HG03280 (cell line): ENCODE data around the gene AGO3.

Experiments used
- ATAC-seq: cut with Tn5 transposase; IDR thresholded peaks from one replicate; pipeline ENCODE4 v1.9.1; 2021; ENCODE audit warnings: mild to moderate bottlenecking, moderate library complexity; ENCODE audit not compliant: unreplicated experiment

The AGO3 gene

DNA sequence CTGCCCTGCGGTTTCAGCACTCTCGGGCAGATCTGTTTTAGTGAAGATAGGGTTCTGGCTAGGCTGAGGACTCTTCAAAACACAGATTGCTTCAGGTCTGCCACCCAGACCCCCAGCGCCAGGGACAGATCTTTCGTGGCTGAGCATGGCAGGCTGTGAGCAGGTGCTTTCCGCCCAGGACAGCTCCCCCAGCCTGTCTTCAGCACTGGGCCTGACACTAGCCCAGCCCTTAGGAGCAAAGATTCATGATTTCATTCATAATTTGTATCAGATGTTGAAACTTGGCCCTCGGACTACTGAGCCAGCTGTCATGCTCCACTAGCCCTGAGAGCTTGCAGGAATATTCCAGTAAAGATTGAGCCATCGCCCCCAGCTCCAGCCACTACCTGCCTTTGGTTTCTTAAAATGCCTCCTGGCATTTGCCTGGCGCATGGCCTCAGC lies 163.7 kb downstream of the AGO3 start:
- ATAC-seq, result no peak

DNA sequence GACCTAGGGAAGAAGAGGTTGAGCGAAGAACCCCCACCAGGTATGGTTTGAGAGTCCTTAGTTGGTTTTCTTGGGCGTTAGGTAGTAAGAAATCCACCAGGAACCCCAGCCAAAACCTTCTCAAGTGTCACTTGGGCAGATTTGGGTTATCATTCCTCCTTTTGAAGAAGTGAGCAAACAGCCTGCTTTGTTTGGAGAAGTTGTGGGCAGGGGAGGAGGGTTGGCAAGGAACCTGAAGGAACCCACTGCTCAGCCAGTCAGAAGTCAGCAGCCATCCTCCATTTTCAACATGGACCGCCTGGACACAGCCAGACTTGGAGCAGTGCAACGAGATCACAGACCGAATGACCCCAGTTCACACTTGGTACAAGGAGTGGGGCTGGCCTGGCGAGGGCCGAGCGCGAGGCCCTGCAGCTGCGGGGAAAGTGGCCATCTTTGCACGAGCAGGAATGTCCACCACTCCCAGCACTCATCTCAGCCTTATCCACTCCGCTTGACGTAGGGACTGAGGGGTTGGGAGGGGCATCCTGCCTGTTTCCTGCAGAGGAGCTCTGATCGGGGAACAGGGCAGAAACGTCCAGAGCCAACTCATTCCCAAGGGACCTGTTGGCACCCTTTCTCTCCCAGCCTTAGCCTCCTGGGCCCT lies 165.0 kb downstream of the AGO3 start:
- ATAC-seq, result no peak

DNA sequence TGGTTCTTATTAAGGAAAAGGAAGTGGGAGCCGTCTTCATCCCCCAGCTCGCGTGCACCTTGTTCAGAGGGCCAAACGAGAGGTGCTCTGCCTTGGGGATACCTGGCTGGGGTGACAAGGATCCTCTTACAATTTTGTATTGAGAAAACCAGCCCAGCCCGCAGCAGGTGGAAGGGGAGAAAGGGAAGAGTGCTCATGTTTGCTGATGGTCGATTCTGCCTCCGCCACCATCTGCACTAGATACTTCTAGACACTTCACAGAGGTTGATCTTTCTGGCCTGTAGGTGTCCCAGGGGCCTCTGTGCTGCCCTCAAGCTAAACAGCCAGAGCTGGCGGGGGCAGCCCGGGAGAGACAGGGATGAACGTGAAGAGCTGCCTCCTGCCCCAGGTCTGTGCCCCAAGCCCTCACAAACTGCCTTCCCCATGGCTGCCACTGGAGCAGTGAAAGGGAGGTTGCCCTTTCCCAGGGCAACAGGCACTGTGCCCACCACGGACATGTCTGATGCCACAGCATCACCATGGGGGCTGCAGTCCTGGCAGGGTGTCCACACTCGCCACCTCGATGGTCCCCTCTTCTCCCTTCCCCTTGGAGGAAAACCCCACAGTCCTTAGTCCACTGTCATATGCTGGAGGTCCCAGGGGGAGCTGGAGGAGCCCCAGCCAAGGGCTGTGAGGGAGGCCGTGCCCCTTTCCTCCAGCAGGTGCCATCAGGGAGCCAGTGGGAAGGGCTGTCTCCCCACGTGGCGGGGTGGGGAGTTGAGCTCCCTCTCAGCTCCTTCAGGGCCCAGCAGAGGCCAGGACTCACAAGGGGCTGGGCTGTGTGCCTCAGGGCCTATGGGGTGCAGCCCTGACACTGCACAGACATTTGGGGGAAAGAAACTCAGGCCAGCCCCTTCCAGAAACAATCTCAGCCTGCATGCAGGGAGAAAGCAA lies 165.9 kb downstream of the AGO3 start:
- ATAC-seq, result no peak

DNA sequence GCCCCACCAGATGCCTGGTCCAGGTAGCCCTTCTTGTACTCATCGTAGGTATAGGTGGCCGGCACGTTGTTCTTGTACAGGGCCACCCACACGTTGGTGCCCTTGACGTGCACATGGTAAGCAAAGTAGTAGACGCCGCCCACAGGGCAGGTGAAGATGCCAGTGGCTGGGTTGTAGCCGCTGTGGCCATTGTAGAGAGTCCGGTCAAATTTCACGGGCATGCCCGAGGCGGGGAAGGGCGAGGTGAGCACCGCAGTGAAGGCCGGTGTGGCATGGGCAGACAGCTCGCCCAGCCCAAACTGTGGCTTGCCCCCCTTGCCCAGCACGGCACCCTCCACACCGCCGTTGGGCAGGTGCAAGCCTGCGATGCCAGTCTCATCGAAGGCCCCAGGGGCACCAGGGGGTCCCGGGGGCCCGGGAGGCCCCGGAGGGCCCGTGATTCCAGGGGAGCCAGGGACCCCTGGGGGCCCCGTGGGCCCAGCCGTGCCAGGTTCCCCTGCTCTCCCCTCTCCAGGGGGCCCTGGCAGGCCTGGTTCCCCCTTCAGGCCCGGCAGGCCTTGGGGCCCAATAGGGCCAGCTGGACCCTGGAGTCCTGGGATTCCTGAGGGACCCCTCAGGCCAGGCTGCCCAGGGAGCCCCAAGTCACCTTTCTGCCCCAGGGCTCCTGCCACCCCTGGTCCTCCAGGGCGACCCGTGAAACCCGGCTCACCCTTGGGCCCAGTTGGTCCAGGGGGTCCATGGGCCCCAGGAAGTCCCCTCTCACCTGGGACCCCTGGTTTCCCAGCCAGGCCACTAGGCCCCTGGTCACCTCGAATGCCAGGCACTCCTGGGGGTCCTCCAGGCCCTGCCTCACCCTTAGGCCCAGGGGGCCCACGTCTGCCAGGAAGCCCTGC lies 167.0 kb downstream of the AGO3 start:
- no peak for ATAC-seq

DNA sequence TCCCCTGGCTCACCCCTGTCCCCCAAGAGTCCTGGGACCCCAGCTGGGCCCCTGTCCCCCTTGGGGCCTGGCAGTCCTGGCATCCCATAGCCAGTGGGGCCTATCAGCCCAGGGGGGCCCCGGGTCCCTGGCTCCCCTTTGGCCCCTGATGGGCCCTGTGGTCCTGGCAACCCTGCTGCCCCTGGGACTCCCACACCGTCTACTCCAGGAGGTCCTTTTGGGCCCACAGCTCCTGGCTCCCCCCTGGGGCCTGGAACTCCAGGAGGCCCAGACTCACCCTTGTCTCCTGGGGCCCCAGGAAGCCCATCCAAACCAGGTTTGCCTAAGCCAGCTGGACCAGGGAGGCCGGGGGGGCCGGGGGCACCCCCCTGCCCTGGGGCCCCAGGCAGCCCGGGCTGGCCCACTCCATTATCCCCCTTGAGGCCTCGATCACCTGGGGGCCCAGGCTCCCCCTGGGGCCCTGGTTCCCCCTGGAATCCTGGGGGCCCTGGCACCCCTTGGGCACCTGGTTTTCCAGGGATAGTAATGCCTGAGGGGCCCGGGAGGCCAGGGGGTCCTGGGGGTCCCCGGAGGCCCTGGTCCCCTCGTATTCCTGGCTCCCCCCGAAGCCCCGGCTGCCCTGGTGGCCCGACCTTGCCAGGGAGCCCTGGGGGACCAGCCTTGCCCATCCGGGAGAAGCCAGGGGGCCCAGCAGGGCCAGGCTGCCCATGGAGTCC lies 167.9 kb downstream of the AGO3 start:
- ATAC-seq, result no peak

DNA sequence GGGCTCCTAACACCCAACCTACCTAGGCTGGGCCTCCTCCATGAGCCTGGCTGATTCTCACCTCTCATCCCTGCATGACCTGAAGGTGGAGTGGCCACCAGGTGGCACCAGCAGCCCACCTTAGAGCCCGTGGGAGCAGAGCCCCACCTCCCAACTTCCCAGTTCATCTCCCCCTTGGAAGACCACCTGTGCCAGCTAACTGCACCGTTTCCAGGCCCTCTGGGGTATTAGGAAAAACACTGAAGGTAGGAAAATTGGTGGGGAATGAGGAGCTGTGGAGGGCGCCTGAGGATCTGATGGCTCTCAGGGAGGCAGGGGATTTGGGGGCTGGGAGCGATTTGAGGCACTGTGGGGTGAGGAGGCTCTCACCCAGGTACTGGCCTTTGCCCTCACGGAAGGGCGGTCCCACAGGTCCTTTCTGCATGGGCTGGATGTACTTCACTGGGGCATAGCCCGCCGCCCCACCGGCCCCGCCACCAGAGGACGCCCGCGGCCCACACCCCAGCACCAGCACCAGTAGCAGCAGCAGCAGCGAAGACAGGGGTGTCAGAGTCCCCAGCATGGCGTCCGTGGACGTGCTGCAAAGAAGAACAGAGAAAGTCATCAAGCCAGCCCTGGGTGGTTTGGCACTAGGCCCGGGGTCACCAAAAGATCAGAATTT lies 168.9 kb downstream of the AGO3 start:
- ATAC-seq, result no peak

DNA sequence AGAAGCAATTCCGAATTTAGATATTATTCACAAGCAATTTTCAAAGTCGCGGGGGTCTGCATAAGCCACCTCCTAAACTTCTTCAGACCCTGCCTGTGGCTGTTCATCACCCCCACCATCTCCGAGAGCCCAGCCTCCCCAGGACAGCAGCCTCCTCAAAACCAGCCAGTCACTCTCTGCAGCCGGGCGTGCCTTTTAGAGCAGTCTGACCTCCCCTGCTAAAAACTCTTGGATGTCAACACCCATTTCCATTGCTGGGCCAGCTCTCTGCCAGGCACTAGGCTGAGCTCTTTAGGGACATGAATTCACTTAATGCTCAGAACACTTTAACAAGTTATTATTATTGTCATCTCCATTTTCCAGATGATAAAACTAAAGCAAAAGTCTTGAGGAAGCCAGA lies 169.5 kb downstream of the AGO3 start:
- no peak for ATAC-seq

DNA sequence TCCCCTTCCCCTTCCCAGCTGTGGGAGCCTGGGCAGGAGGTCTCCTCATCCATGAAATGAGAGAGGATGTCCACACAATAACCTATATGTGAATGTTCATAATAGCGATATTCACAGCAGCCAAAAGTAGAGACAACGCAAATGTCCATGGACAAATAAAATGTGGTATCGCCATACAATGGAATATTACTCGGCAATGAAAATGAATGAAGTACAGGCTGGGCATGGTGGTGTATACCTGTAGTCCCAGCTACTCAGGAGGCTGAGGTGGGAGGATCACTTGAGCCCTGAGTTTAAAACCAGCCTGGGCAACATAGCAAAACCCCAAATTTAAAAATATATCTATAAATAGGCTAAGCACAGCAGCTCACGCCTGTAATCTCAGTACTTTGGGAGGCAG lies 170.6 kb downstream of the AGO3 start:
- no peak for ATAC-seq

DNA sequence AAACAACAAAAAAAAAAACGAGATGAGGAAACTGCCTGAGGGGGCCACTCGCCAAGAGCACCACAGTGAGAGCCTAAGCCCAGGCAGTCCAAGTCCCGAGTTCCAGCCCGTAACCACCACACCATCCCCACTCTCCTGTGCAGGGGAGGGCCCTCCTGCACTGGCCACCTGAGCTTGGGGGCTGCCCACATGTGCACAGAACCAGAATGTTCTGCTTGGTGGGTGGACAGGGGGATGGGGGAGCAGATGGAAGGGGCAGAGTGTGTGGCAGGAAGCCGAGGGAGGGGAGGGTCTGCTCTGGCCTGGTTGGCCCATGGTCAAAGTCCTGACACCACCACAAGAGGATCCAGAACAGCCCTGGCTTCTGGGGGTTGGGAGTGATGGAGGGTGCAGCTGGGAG lies 175.4 kb downstream of the AGO3 start:
- ATAC-seq, result no peak

DNA sequence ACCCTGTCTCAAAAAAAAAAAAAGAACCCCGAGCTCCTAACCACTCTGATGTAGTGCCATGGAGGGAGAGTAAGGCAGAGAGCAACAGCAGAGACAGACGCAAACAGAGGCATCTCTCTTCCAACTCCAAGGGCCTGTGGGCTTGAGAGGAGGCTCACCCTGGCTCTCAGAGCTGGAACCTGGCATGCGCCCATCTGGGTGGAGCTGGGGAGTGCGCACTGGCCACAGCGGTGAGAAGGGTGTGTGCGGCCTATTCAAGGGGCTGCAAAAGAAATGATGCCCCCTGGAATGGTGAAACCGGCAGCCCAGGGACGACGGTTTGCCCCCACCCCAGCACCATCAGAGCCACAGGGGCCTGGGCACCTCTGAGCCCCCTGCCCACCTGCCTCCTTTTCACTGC lies 176.5 kb downstream of the AGO3 start:
- ATAC-seq, result no peak

DNA sequence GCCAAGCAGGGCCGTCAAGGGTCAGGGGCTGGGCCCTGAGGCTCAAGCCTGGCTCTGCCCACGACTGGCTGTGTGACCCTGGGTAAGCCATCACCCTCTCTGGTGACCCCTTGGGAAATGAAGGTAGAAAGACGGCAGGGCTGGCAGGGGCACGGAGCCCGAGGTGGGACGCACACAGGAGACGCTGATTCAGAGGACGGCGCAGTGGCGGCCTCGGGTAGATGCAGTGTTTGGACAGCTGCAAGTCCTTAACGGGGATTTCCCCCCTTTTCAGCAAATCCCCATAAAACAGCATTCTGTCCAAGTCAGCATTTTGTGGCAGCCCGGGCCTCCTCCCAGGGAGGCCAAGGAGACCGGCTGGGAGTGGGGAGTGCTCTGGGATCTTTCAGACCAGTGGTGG lies 177.4 kb downstream of the AGO3 start:
- ATAC-seq, result no peak

DNA sequence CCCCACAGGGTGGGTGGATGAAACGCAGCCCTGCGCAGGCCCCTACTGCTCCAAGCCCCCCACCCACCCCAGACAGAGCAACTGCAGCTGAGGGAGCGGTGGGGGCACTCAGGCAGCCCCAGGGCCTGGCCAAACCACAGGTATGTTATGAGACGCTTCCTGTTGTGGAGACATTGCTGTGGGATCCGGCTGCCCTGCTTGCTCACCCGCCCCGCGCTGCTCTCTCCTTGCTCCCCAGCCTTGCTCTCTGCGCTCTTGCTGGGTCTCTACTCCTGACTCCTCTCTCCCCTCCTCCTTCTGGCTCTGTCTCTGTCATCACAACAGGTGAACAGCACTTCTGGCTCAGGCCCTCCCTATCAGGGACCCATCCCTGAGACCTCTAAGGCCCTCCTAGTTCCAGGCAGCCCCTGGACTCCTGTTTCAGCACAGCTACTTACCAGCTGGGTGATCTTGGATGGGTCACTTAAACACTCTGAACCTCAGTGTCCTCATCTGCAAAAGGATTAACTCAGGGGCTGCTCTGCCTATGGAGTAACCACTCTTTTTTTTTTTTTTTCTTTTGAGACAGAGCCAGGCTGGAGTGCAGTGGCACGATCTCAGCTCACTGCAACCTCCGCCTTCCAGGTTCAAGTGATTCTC lies 178.3 kb downstream of the AGO3 start:
- no peak for ATAC-seq

DNA sequence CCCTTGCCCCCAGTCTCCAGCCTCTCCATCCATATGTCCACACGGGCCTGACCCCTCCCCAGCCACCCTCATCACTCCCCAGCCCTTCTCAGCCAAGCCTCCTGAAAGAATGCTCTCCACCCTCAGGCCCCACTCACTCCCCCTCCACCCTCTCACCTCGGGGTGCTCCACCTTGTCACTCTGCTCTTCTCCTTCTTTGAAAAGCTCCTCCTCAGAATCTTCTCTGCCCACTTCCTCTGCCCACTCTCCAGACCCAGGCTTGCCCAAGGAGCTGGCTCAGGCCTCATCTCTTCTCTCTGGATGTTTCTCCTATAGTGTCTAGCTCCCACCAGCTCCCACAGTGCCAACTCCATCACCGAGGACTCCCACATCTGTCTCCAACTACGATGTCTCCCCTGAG lies 180.2 kb downstream of the AGO3 start:
- ATAC-seq, result no peak

DNA sequence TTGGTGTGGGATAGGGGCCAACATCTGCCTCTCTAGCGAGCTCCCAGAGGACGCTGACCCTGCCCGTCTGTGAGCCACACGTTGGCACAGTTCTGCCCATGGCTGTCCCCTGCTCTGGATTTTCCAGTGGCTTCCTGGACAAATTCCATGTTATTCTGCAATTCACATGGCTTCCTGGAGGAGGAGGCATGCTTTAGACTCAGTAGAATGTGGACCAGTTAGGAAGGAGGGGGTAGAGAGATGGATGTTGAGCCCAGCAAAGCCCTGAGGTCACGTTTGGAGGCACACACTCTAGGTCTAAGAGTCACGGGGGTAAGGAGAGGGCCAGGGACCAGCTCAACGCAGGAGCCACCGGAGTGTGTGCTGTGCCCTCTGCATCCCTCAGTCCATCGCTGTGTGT lies 181.9 kb downstream of the AGO3 start:
- no peak for ATAC-seq

DNA sequence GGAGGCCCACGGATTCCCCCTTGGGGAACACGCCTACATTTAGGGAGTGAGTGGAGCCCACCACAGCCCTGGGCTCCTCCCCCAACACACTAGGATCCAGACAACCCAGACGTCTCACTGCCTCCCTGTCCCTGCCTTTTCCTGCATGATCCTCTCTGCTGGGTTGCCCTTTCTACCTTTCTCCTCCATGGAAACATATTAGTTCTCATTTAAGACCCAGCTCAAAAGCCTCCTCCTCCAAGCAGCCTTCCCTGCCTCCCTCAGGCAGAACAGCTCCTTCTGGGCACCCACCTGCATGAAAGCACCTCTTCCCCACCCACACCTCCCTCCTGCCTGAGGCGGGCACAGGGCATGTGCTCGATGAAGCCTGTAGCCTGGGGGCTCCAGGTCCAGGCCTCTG lies 183.5 kb downstream of the AGO3 start:
- ATAC-seq, result no peak

DNA sequence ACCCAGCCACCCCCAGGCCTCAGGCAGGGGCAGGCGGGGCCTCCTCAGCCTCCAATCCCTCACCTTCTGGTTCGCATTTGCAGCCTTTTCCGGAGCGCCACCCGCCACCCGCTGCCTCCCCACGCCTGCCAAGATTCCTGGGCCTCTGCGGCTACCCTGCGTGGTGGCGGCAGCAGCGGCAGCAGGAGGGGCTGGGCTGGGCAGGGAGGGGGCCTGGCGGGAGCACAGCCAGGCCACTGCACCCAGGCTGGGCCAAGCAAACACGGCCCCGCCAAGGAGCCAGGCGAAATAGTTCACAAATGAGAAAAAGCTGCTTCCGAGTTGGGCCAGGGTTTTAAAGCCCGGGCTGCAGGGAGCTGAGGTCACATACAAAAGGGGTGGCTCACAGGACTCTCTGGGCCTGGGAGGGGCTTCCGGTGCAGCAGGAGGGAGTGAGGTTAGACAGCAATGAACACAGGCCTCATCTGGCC lies 184.3 kb downstream of the AGO3 start:
- ATAC-seq, result no peak

DNA sequence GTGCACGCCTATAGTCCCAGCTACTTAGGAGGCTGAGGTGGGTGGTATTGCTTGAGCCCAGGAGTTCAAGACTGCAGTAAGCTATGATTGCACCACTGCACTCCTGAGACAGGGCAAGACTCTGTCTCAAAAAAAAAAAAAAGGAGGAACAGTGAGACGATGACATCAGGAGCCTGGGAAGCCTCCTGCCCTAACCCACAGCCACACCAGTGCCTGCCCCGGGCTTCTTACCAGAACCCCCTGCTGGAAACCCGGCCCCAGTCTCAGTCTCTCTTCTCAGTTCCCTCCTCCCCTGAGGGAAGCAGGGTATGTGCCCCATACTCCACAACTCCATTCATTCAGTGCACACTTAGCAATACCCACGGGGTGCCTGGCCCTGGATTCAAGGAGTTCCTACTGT lies 185.0 kb downstream of the AGO3 start:
- no peak for ATAC-seq

DNA sequence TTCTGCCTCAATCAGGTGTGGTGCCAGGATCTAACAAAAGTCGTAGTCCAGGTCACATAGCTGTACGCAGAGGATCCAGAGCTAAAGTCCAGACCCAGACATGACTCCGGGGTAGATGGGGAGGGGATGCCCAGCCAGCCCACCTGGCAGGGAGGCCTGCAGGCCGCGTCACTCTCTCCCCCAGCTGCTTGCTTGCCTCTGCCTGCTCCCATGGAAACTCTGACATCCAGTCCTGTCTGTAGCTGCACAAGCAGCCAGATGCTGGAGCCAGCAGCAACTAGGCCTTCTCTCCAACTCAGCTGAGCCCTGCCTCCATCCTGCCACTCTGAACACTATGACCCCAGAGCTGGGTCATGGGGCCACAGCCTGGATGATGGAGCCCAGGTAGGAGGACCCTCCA lies 186.0 kb downstream of the AGO3 start:
- ATAC-seq, result no peak

DNA sequence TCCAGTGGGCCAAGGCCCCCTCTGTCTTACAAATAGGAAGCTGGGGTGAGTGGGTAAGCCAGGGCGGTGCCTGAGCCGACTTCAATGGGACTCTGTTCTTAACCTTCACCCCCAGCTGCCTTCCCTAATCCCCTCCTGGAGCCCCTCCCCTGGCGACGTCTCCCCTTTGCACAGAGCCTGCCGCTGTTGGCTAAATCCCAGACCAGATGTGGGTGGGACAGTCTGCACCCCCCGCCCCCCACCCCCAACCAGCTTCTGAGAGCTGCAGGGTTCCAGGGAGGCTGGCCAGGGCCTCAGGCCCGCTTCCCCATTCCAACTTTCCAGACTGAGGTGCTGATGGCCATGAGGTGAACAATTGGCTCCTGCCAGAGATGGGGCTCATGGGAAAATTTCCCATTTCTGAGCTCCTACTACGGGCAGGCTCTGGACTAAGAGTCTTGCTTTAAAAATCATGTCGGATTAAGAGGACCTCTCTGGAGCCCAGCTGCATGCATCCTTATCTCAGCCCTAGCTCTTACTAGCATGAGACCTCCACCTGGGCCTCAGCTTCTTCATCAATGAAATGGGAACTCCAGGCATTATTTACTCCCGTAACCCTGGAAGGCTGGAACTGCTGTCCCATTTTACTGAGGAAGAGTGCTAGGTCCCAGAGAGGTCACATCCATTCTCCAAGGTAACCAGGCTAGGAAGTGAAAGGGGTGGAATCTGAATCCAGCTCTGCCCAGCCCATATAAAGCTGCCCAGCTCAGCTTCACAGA lies 187.7 kb downstream of the AGO3 start:
- no peak for ATAC-seq
